Left lobe of liver (tissue), 1 donor: ENCODE measurements around the gene PERM1. TPM values are rescaled to one million over a fixed set of nuclear protein-coding genes. Genes with fewer than 3 reads are reported as not detected.

Experiments used
- total RNA-seq: library from RNA; stranded (reverse); gene quantifications from one replicate; pipeline ENCODE4 v1.2.1, GENCODE V29; 2021
- donor health status: DM: no; HTN: yes; CAD: no.

Gene PERM1
- total RNA-seq, 1 donor from 2014 or later = 0.83 TPM

Other genes with a start within 250 kb of the PERM1 start
- gene SAMD11, start 58.2 kb downstream of the PERM1 start, total RNA-seq = 4.9 TPM
- 32.5 TPM for gene NOC2L, start 22.8 kb downstream of the PERM1 start, total RNA-seq
- gene KLHL17, start 21.5 kb downstream of the PERM1 start, total RNA-seq = 7.3 TPM
- gene PLEKHN1, start 15.6 kb downstream of the PERM1 start, total RNA-seq = 0.28 TPM
- gene HES4, start 18.0 kb upstream of the PERM1 start, total RNA-seq = 3.9 TPM
- 26.3 TPM for gene ISG15, start 31.4 kb upstream of the PERM1 start, total RNA-seq
- 39.3 TPM for gene AGRN, start 38.0 kb upstream of the PERM1 start, total RNA-seq
- gene RNF223, start 92.2 kb upstream of the PERM1 start, total RNA-seq = not detected
- gene C1orf159, start 134.0 kb upstream of the PERM1 start, total RNA-seq = 8.4 TPM
- not detected for gene TTLL10, start 191.8 kb upstream of the PERM1 start, total RNA-seq
- gene TNFRSF18, start 224.5 kb upstream of the PERM1 start, total RNA-seq = not detected
- 0.38 TPM for gene TNFRSF4, start 232.1 kb upstream of the PERM1 start, total RNA-seq
- 166 TPM for gene SDF4, start 249.9 kb upstream of the PERM1 start, total RNA-seq